ENCODE results near the gene MCCD1. TPM values are rescaled to one million over a fixed set of nuclear protein-coding genes. Genes with fewer than 3 reads are reported as not detected.

MCCD1 gene
- total and polyA plus RNA-seq, 2 of the 13 experiments (the other 11 are each of a cell fraction or from before 2014, with no cell fraction given), result 0.15 TPM; not detected in 1

DNA sequence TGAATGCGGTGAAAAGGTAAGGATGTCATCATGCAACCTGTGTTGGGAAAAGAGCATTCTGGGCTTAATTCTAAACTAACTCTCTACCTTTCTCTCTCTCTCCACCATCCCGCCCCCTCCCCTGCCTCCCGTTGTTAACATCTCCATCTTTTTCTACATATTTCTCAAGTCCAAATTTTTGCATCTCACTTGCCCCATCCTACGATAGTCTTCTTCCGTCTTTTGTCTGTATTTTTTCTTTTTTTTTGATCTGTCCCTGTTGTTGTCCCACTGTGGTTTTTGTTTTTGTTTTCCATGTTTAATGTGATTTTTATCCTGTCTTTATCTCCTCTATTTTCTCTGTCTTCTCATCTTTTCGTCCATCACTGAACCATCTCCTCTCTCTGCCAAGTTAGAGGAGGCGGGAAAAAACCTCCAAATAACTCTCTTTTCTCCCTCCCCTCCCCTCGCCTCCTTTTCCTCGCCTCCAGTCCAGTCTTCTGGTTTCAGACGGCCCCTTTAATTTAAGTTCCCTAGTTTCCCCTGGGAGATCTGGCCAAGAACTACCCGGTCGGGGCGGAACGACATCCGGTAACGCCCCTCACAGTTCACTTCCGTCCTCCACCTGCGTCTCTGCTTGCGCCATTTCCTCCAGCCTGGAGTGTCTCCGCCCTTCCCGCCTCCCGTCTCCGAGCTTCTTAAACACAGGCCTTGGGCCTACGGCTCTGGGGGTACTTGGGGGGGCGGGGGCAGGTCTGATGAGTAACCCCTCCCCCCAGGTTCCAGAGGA lies 18.4 kb downstream of the MCCD1 start, which contains the start of gene NFKBIL1 (continued):
- peak; percentile 86 for TF ChIP-seq SP5 (CRISPR knock-in tag; IDR thresholded peaks at IDR 0.05; ENCODE audit: borderline replicate concordance, low read depth)
- TF ChIP-seq MXD4 (CRISPR knock-in tag; IDR thresholded peaks at IDR 0.05), result 0 out of 2 replicates have a peak, but pooled peaks have one; percentile 16
- peak; percentile 58 for TF ChIP-seq FOSL2 (CRISPR knock-in tag; IDR thresholded peaks at IDR 0.05)
- no peak for TF ChIP-seq ZNF557 (CRISPR knock-in tag; IDR thresholded peaks at IDR 0.05)
- TF ChIP-seq ELF1 (CRISPR knock-in tag; IDR thresholded peaks at IDR 0.05), result peak; percentile 92
- TF ChIP-seq ZNF550 (CRISPR knock-in tag; IDR thresholded peaks at IDR 0.05; ENCODE audit: borderline replicate concordance), result no peak
- TF ChIP-seq POLR2AphosphoS2 (IDR thresholded peaks at IDR 0.05; ENCODE audit: low read depth, low read length), result no peak
- TF ChIP-seq REL (CRISPR knock-in tag; conservative IDR thresholded peaks at IDR 0.05), result peak; percentile 61; the same call in 1 of the 2 replicates
- TF ChIP-seq ZSCAN31 (CRISPR knock-in tag; IDR thresholded peaks at IDR 0.05; ENCODE audit: low read depth), result peak; percentile 62; the same call in 1 of the 2 replicates
- TF ChIP-seq CREM (IDR thresholded peaks at IDR 0.05), result peak; percentile 98
- 0 out of 2 replicates have a peak, but pooled peaks have one; percentile 8 for TF ChIP-seq CREM (CRISPR knock-in tag; IDR thresholded peaks at IDR 0.05)
- no peak for TF ChIP-seq SKI (IDR thresholded peaks at IDR 0.05; ENCODE audit: partially characterized antibody)
- no peak; the same call in 1 of the 2 replicates for TF ChIP-seq RCOR2 (CRISPR knock-in tag; IDR thresholded peaks at IDR 0.05)
- TF ChIP-seq CEBPB (IDR thresholded peaks at IDR 0.05; ENCODE audit: borderline replicate concordance, low read depth, low read length), result peak; percentile 87; the same call in 1 of the 2 replicates
- TF ChIP-seq, protein P1, sequence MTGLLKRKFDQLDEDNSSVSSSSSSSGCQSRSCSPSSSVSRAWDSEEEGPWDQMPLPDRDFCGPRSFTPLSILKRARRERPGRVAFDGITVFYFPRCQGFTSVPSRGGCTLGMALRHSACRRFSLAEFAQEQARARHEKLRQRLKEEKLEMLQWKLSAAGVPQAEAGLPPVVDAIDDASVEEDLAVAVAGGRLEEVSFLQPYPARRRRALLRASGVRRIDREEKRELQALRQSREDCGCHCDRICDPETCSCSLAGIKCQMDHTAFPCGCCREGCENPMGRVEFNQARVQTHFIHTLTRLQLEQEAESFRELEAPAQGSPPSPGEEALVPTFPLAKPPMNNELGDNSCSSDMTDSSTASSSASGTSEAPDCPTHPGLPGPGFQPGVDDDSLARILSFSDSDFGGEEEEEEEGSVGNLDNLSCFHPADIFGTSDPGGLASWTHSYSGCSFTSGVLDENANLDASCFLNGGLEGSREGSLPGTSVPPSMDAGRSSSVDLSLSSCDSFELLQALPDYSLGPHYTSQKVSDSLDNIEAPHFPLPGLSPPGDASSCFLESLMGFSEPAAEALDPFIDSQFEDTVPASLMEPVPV (CRISPR knock-in tag; IDR thresholded peaks at IDR 0.05), result 0 out of 2 replicates have a peak, but pooled peaks have one; percentile 28
- TF ChIP-seq ZNF331 (CRISPR knock-in tag; IDR thresholded peaks at IDR 0.05), result peak; percentile 82
- TF ChIP-seq, protein P2, sequence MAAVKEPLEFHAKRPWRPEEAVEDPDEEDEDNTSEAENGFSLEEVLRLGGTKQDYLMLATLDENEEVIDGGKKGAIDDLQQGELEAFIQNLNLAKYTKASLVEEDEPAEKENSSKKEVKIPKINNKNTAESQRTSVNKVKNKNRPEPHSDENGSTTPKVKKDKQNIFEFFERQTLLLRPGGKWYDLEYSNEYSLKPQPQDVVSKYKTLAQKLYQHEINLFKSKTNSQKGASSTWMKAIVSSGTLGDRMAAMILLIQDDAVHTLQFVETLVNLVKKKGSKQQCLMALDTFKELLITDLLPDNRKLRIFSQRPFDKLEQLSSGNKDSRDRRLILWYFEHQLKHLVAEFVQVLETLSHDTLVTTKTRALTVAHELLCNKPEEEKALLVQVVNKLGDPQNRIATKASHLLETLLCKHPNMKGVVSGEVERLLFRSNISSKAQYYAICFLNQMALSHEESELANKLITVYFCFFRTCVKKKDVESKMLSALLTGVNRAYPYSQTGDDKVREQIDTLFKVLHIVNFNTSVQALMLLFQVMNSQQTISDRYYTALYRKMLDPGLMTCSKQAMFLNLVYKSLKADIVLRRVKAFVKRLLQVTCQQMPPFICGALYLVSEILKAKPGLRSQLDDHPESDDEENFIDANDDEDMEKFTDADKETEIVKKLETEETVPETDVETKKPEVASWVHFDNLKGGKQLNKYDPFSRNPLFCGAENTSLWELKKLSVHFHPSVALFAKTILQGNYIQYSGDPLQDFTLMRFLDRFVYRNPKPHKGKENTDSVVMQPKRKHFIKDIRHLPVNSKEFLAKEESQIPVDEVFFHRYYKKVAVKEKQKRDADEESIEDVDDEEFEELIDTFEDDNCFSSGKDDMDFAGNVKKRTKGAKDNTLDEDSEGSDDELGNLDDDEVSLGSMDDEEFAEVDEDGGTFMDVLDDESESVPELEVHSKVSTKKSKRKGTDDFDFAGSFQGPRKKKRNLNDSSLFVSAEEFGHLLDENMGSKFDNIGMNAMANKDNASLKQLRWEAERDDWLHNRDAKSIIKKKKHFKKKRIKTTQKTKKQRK (IDR thresholded peaks at IDR 0.05; ENCODE audit: low read length), result no peak
- TF ChIP-seq ZNF709 (CRISPR knock-in tag; IDR thresholded peaks at IDR 0.05), result 0 out of 2 replicates have a peak, but pooled peaks have one; percentile 13
- peak; percentile 95 for TF ChIP-seq KDM5A (IDR thresholded peaks at IDR 0.05; ENCODE audit: borderline replicate concordance, low read length)
- 0 out of 2 replicates have a peak, but pooled peaks have one; percentile 61 for TF ChIP-seq SMYD3 (CRISPR knock-in tag; IDR thresholded peaks at IDR 0.05)
- peak; percentile 25 for TF ChIP-seq CBX1 (IDR thresholded peaks at IDR 0.05; ENCODE audit: low read depth)
- TF ChIP-seq, protein P3, sequence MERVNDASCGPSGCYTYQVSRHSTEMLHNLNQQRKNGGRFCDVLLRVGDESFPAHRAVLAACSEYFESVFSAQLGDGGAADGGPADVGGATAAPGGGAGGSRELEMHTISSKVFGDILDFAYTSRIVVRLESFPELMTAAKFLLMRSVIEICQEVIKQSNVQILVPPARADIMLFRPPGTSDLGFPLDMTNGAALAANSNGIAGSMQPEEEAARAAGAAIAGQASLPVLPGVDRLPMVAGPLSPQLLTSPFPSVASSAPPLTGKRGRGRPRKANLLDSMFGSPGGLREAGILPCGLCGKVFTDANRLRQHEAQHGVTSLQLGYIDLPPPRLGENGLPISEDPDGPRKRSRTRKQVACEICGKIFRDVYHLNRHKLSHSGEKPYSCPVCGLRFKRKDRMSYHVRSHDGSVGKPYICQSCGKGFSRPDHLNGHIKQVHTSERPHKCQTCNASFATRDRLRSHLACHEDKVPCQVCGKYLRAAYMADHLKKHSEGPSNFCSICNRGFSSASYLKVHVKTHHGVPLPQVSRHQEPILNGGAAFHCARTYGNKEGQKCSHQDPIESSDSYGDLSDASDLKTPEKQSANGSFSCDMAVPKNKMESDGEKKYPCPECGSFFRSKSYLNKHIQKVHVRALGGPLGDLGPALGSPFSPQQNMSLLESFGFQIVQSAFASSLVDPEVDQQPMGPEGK (CRISPR knock-in tag; IDR thresholded peaks at IDR 0.05), result peak; percentile 94; the same call in 1 of the 2 replicates
- TF ChIP-seq MAFF (IDR thresholded peaks at IDR 0.05; ENCODE audit: low read depth, low read length), result no peak
- TF ChIP-seq KLF9 (CRISPR knock-in tag; IDR thresholded peaks at IDR 0.05; ENCODE audit: low read depth), result peak; percentile 58; the same call in 1 of the 2 replicates
- no peak for TF ChIP-seq ZNF354B (CRISPR knock-in tag; IDR thresholded peaks at IDR 0.05)

Measured in HepG2 (cell line).